Measurements from ENCODE around the gene SPTBN2. TPM values are rescaled to one million over a fixed set of nuclear protein-coding genes. Genes with fewer than 3 reads are reported as not detected.

The SPTBN2 gene
- total RNA-seq, 1 donor: under 0.01 TPM

GRCh38 chr11:66739983-66740382 is 11.0 kb upstream of the SPTBN2 start:
- TF ChIP-seq, protein P1, sequence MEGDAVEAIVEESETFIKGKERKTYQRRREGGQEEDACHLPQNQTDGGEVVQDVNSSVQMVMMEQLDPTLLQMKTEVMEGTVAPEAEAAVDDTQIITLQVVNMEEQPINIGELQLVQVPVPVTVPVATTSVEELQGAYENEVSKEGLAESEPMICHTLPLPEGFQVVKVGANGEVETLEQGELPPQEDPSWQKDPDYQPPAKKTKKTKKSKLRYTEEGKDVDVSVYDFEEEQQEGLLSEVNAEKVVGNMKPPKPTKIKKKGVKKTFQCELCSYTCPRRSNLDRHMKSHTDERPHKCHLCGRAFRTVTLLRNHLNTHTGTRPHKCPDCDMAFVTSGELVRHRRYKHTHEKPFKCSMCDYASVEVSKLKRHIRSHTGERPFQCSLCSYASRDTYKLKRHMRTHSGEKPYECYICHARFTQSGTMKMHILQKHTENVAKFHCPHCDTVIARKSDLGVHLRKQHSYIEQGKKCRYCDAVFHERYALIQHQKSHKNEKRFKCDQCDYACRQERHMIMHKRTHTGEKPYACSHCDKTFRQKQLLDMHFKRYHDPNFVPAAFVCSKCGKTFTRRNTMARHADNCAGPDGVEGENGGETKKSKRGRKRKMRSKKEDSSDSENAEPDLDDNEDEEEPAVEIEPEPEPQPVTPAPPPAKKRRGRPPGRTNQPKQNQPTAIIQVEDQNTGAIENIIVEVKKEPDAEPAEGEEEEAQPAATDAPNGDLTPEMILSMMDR (IDR thresholded peaks at IDR 0.05; ENCODE audit: insufficient read depth, low read depth, low read length): no peak
- H3K4me3 ChIP-seq (ENCODE audit: low read depth, low read length): no peak overlapping the region
- no peak for DNase-seq (ENCODE audit: low read depth)

DNA sequence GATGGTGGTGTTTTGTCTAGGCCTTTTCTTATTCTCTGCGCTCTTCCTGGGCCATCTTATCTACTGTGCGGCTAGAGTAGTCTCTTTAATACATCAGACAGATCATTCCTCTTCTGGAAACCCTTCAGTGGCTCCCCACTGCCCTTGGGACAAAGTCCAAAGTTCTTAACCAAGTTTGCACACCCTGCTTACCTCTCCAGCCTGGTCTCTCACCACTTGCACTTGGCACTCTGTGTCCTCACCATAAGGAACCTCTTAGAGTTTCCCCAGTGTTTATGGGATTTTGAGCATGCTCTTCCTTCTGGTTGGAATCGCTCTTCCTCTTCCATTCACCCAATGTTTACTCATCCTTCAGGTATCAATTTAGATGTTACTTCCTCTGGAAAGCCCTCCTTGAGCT is 5.2 kb upstream of the SPTBN2 start:
- TF ChIP-seq, protein P1 (IDR thresholded peaks at IDR 0.05; ENCODE audit: insufficient read depth, low read depth, low read length): no peak
- DNase-seq (ENCODE audit: low read depth): no peak
- no peak overlapping the region for H3K4me3 ChIP-seq (ENCODE audit: low read depth, low read length)

- H3K4me3 ChIP-seq (ENCODE audit: low read depth, low read length): no peak overlapping the region
- TF ChIP-seq, protein P1 (IDR thresholded peaks at IDR 0.05; ENCODE audit: insufficient read depth, low read depth, low read length): no peak
- no peak for DNase-seq (ENCODE audit: low read depth)
Observed at GRCh38 chr11:66729447-66729846, 431 bp upstream of the SPTBN2 start.

GRCh38 chr11:66728038-66728692 is 851 bp downstream of the SPTBN2 start:
- H3K4me3 ChIP-seq (ENCODE audit: low read depth, low read length): peak overlapping the region; percentile 50
- TF ChIP-seq, protein P1 (IDR thresholded peaks at IDR 0.05; ENCODE audit: insufficient read depth, low read depth, low read length): no peak
- DNase-seq (ENCODE audit: low read depth): no peak

- peak; percentile 17 for DNase-seq (ENCODE audit: low read depth)
- TF ChIP-seq, protein P1 (IDR thresholded peaks at IDR 0.05; ENCODE audit: insufficient read depth, low read depth, low read length): no peak
- H3K4me3 ChIP-seq (ENCODE audit: low read depth, low read length): peak overlapping the region; percentile 50
Observed at GRCh38 chr11:66727282-66728037, 1.6 kb downstream of the SPTBN2 start.

DNA sequence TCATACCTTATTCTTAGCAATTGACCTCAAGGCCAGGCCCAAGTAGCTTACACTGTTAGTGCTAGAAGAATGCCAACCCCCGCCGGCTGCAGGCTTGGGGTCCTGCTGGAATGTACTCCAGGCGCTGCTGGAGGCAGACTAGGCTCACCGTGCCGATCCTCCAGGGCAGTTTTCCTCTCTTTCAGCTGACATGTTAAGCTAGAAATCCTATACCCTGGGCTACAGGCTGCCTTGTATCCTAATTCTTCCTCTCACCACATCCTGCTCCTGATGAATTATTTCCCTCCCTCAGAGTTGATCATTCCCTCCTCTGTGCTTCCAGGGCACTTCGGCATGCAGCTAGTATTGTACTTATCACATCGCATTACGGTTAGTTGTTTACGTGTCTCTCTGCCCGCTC is 3.4 kb downstream of the SPTBN2 start:
- H3K4me3 ChIP-seq (ENCODE audit: low read depth, low read length): no peak overlapping the region
- DNase-seq (ENCODE audit: low read depth): no peak
- TF ChIP-seq, protein P1 (IDR thresholded peaks at IDR 0.05; ENCODE audit: insufficient read depth, low read depth, low read length): no peak
